PC-9 (cell line): Measurements from ENCODE around the gene VWA3A. TPM values are rescaled to one million over a fixed set of nuclear protein-coding genes. Genes with fewer than 3 reads are reported as not detected.

Experiments used
- BruUV-seq: library from RNA; stranded (reverse); fragments of 400-500 nt; replicated peaks from 2 replicates; lab custom pipeline; 2021; lab: Mats Ljungman, UMichigan
- CTCF ChIA-PET: fragments of 300-600 bp; sonication (Branson Sonifier 250); formaldehyde crosslinking; loops from one replicate; lab custom pipeline; 2022; ENCODE audit warnings: antibody characterized with exemption; lab: Charles Lee
- POLR2A ChIA-PET: fragments of 300-600 bp; sonication (Branson Sonifier 250); formaldehyde crosslinking; loops from one replicate; lab custom pipeline; 2022; ENCODE audit warnings: antibody characterized with exemption; ENCODE audit not compliant: unreplicated experiment; lab: Charles Lee
- DNase-seq, 2 experiments: peaks; one replicate each; pipeline versions ENCODE4 v3.0.0 to v3.0.0-alpha.2; 2015 to 2022; ENCODE audit warnings: mixed read lengths in 1 of 2
- H2AFZ ChIP-seq: fragments of 200-600 bp; sonication (generic); 2 replicates; pipeline ENCODE4 v1.8.1; 2017; ENCODE audit warnings: antibody characterized with exemption
- H3F3A ChIP-seq: fragments of 200-600 bp; sonication (generic); 2 replicates; pipeline ENCODE4 v1.8.1; 2017; ENCODE audit warnings: antibody characterized with exemption, mild to moderate bottlenecking, low read depth; ENCODE audit not compliant: insufficient read depth
- H3K27ac ChIP-seq: fragments of 200-600 bp; sonication (generic); 2 replicates; pipeline ENCODE4 v1.6.1; 2016; ENCODE audit warnings: mixed run types
- H3K27me3 ChIP-seq: fragments of 200-600 bp; sonication (generic); 2 replicates; pipeline ENCODE4 v1.6.1; 2016; ENCODE audit warnings: low read depth, mixed run types; ENCODE audit not compliant: insufficient read depth
- H3K36me3 ChIP-seq: fragments of 200-600 bp; sonication (generic); 2 replicates; pipeline ENCODE4 v1.6.1; 2016; ENCODE audit warnings: low read depth, mixed run types
- H3K4me1 ChIP-seq: fragments of 200-600 bp; sonication (generic); replicated peaks from 2 replicates; pipeline ENCODE4 v1.6.1; 2016; ENCODE audit warnings: mixed run types; ENCODE audit not compliant: insufficient read depth
- H3K4me2 ChIP-seq: fragments of 200-600 bp; sonication (generic); 2 replicates; pipeline ENCODE4 v1.6.1; 2017; ENCODE audit warnings: mixed run types
- H3K4me3 ChIP-seq: fragments of 200-600 bp; sonication (generic); 2 replicates; pipeline ENCODE4 v1.6.1; 2016; ENCODE audit warnings: mixed run types
- H3K79me2 ChIP-seq: fragments of 200-600 bp; sonication (generic); 2 replicates; pipeline ENCODE4 v1.6.1; 2017; ENCODE audit warnings: low read depth, mixed run types
- H3K9me2 ChIP-seq: fragments of 200-600 bp; sonication (generic); 2 replicates; pipeline ENCODE4 v1.8.1; 2017; ENCODE audit warnings: mild to moderate bottlenecking; ENCODE audit not compliant: insufficient read depth
- H3K9me3 ChIP-seq: fragments of 200-600 bp; sonication (generic); 2 replicates; pipeline ENCODE4 v1.8.1; 2016; ENCODE audit warnings: low read depth; ENCODE audit not compliant: insufficient read depth
- H4K20me1 ChIP-seq: fragments of 200-600 bp; sonication (generic); 2 replicates; pipeline ENCODE4 v1.8.1; 2017; ENCODE audit not compliant: insufficient read depth
- CTCF ChIP-seq: fragments of 200-600 bp; sonication (generic); conservative IDR thresholded peaks from 2 replicates; pipeline ENCODE4 v1.6.1; 2017; ENCODE audit warnings: mixed run types, antibody characterized with exemption, mild to moderate bottlenecking, moderate library complexity
- EZH2 ChIP-seq: fragments of 200-600 bp; sonication (generic); IDR thresholded peaks from 2 replicates; pipeline ENCODE4 v1.8.0; 2017; ENCODE audit warnings: antibody characterized with exemption, low read depth
- intact Hi-C: fragments of 100-400 bp; cut with micrococcal nuclease; formaldehyde crosslinking; loops from one replicate; pipeline ENCODE4 v1.10.0; 2022; ENCODE audit not compliant: unreplicated experiment
- total RNA-seq: library from RNA; stranded (reverse); gene quantifications from 2 replicates; pipeline ENCODE4 v1.2.3, GENCODE V29; 2021

Gene VWA3A
- total RNA-seq, 1 experiment from 2014 or later, result 0.83 TPM

- intact Hi-C loops, result no loop called here
- H3K4me3 ChIP-seq, result no peak overlapping the region
- TF ChIP-seq CTCF (no peak), EZH2 (no peak)
- H3K4me1 ChIP-seq, result peaks cover 34% of the 10 kb centered on the region
- H3K4me2 ChIP-seq, result no peak overlapping the region
- H3K9me2 ChIP-seq, result no peaks in the 10 kb centered on the region
- ChIA-PET POLR2A (no interaction called here), CTCF (no interaction called here)
- no TSS peak for BruUV-seq
- no peaks in the 10 kb centered on the region for H3K9me3 ChIP-seq
- no peak for DNase-seq
- no peak overlapping the region for H2AFZ ChIP-seq
- peaks cover 15% of the 10 kb centered on the region for H3K79me2 ChIP-seq
- no peaks in the 10 kb centered on the region for H3K36me3 ChIP-seq
- peaks cover 39% of the 10 kb centered on the region; the same call in 1 of the 2 replicates for H3F3A ChIP-seq
- peaks cover 9% of the 10 kb centered on the region; the same call in 1 of the 2 replicates for H4K20me1 ChIP-seq
- H3K27ac ChIP-seq, result no peak overlapping the region
- H3K27me3 ChIP-seq, result no peaks in the 10 kb centered on the region
Observed at GRCh38 chr16:22203091-22203490, 110.8 kb downstream of the VWA3A start.

GRCh38 chr16:22204091-22204655 lies 111.8 kb downstream of the VWA3A start:
- DNase-seq, result no peak
- Histone ChIP-seq H3K4me1 (peaks cover 34% of the 10 kb centered on the region), H3K4me2 (no peak overlapping the region), H3K79me2 (peaks cover 26% of the 10 kb centered on the region), H2AFZ (no peak overlapping the region), H3K36me3 (no peaks in the 10 kb centered on the region), H3K27ac (no peak overlapping the region), H3K9me2 (no peaks in the 10 kb centered on the region), H3K9me3 (no peaks in the 10 kb centered on the region), H3F3A (peaks cover 30% of the 10 kb centered on the region; the same call in 1 of the 2 replicates), H4K20me1 (peaks cover 11% of the 10 kb centered on the region; the same call in 1 of the 2 replicates), H3K27me3 (no peaks in the 10 kb centered on the region), H3K4me3 (no peak overlapping the region)
- TF ChIP-seq CTCF (no peak), EZH2 (no peak)
- BruUV-seq, result no TSS peak
- ChIA-PET CTCF (no interaction called here), POLR2A (no interaction called here)
- intact Hi-C loops, result no loop called here

GRCh38 chr16:22205577-22206012 lies 113.3 kb downstream of the VWA3A start:
- Histone ChIP-seq H3K9me3 (no peaks in the 10 kb centered on the region), H3K9me2 (no peaks in the 10 kb centered on the region), H3K4me1 (peaks cover 25% of the 10 kb centered on the region), H3F3A (peaks cover 23% of the 10 kb centered on the region; the same call in 1 of the 2 replicates), H4K20me1 (peaks cover 11% of the 10 kb centered on the region; the same call in 1 of the 2 replicates), H3K27ac (peak overlapping the region; percentile 73), H3K4me2 (peak overlapping the region; percentile 71), H3K79me2 (peaks cover 38% of the 10 kb centered on the region), H3K4me3 (peak overlapping the region; percentile 74), H2AFZ (peak overlapping the region; percentile 83), H3K27me3 (no peaks in the 10 kb centered on the region), H3K36me3 (no peaks in the 10 kb centered on the region)
- POLR2A ChIA-PET, result no interaction called here
- TSS peak; percentile 94 for BruUV-seq
- intact Hi-C loops, result loop anchor here (1.0 kb wide), 4 partner anchors 10 to 92 kb away; partner anchors contain the start of gene POLR3E
- TF ChIP-seq CTCF (no peak), EZH2 (no peak)
- DNase-seq, result no peak
- CTCF ChIA-PET, result interaction anchor here (0.9 to 1.2 kb wide), 2 partner anchors 9 to 95 kb away, joined by 3 to 4 read pairs; no protein-coding TSS in a partner anchor
